GF-D8 (cell line): Measurements from ENCODE around the gene GIPC1.

Experiments
- DNase-seq: peaks from one replicate; lab custom pipeline; 2025; lab: John Stamatoyannopoulos, UW

GIPC1 gene

GRCh38 chr19:14494411-14494810, 1.5 kb downstream of the GIPC1 start:
- DNase-seq = no peak

DNA sequence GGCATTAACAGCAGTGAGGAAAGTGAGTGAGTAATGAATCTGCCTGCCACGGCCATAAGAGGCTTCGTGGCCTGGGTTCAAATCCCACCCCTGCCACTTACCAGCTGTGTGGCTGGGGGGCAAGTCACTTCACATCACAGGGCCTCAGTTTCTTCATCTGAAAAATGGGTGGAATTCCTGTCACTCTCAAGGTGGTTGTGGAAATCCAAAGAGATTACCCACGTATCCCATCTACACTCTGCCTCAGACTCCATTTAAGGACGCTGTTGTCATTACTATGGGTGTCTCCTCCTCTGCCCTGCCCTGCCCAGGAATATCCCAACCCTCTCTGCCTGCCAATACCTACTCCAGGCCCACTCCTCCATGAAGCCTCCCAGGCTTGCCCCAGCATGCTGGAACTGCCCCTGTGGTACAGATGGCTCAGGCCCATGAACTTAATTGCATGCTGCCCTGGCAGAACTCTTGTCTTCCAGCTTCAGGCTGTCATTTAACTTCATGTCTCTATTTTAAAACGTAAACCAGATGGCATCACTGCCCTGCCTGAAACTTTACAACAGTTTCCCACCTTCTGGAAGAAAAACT, 3.1 kb downstream of the GIPC1 start:
- DNase-seq = no peak

- DNase-seq = no peak
These were observed 8.4 kb downstream of the GIPC1 start for GRCh38 chr19:14487370-14488125.

GRCh38 chr19:14482172-14482941, 13.6 kb downstream of the GIPC1 start:
- DNase-seq = no peak

DNA sequence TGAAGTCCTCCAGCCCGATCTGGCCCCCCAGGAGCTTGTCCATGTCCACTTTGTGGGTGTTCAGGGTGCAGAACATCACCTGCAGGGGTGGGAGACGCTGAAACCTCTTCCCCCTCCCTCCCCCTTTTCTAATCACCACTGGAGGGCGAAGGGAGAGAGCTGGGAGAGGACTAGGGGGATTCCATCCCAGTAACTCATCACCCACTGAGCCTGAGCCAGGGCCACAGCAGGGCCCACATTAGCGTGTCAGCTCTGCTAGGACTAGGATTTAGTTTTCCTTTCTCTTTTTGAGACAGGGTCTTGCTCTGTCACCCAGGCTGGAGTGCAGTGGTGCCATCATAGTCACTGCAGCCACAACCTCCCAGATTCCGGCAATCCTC, 15.2 kb downstream of the GIPC1 start:
- no peak for DNase-seq

DNA sequence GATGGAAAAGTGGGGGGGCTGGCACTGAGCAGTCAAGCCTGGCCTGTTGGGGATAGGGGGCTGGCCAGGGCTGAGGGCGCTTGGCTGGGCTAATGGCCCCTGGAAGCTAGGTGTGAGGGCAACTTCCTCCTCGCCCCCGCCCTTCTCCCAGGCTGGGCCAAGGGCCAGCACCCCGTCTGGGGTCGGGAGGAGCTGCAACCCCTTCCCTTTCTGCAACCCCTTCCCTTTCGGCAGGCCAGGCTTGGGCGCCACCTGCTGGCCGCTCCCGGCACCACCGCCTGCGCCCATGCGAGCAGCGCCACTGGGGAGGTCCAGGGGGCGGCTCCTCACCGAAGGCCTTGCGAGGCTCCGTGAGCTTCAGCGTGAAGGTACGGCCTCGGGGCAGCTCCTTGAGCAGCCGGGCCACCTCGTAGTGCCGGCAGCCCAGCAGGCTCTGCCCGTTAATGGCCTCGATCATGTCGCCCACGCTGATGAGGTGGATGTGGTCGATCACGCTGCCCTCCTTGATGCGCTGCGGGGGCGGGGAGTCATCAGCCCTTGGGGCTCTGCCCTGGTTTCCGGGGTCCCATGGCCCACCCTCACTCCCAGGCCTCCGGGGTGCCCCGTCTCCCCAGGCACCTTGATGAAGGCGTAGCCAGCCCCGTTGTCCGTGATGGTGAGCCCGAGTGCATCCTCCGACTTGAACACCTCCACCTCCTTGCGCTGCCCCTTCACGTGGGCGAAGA, 15.8 kb downstream of the GIPC1 start:
- DNase-seq = no peak

GRCh38 chr19:14479309-14479974, 16.5 kb downstream of the GIPC1 start:
- no peak for DNase-seq

GRCh38 chr19:14478113-14478545, 17.8 kb downstream of the GIPC1 start:
- no peak for DNase-seq

DNA sequence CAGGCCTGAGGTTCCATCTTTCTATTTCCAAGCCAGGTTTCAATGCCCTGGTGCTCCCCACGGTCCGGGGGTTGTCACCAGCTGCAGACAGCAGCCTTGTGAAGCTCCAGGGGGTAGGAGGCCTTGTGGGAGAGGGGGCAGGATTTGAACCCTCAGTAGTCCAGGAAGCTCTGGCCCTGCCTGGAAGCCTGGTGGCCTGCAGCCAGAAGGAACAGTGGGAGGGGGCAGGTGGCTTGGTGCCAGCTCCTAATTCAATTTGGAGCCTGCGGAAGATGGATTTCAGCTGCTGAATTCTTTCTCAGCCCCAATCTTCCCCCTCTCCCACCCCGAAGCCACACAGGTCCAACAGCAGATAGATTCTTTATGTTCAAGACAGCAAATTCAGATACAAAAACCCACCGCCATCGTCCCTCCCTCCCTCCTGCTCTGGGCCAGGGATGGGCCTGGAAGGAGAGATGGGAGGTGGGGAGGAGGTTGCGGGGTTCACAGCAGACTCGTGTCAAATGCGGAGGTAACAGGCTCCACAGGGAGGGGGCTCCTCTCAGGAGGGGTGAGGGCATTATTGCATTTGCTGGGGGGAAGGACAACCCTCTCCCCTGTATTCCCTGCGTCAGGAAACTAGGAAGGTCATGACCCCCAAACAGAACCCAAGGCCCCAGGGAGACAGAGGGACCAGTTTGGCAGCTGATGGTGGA, 18.4 kb downstream of the GIPC1 start:
- DNase-seq = no peak

- no peak for DNase-seq
These were observed 19.1 kb downstream of the GIPC1 start for GRCh38 chr19:14476673-14477401.

DNA sequence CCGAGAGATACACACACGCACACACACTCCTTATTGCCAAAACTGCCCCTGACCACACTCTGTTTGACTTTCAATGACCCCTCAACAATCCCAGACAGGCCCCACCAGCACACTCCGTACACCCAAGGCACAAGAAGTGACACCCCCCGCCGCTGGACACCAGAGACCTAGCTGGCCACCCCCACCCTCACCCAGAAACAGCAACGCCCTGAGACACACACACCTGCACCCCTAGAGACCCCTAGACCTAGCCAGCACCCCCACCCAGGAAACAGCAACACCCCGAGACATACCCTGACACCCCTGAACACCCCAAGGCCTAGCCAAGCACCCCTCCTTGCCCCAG, 19.6 kb downstream of the GIPC1 start:
- DNase-seq = no peak

DNA sequence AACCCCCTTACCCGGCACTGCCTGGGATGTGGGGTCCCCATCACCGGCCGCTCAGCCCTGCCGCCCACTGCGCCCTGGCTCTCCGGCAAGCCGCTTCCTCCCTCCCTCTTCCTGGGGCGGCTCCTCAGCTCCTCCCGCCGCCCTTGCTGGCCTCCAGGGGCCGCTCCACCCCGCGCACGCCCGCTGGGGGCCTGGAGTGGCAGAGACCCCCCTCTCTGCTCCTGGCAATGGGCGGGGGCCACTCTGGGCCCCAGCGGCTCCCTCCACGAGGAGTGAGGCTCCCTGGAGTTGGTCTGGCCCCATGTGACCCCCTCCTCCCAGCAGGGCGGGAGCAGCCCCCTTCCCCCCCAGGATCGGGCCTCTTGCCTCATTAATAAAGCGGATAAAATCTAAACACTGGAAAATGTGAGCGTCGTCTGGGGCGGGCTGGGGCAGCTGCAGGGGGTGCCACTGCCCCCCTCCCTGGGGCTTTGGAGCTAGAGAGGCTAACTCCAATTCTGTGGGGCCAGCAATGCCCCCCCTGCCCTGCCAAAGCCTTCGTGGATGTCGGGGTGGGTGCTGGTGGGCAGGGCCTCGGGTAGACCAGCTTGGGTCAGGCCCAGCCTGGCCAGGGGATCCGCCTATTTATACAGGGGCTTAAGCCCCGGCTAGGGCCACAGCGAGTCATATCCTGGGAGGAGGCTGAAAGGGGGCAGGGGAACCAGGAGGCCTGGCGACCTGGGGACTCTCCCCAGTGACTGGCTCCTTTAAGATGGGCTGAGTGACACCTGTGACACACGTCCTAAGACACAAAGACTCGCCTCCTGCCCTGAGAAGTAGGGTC, 20.5 kb downstream of the GIPC1 start, which contains the start of gene PTGER1:
Gene PTGER1 (minus strand): TSS at position 104 of the 823 bp plus-strand sequence. CDS start 1,034 bp downstream, outside the sequence.
- DNase-seq = no peak

DNA sequence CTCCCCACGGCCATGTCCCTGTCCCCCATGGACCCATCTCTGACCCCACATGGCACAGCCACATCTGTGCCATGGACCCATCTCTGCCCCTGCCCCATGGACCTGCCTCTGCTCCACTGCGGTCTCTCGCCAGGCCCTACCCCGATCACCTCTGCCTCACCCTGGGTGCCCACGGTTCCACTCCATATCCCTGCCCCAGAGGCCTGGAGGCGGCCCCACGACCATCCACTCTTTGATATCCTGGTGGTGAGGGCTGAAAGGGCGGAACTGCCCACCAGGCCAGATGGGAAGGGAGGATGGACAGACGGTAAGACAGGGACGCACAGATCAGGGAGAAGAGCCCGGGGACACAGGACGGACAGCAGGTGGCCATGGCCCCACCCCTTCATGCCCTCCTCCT, 21.1 kb downstream of the GIPC1 start:
- no peak for DNase-seq

- no peak for DNase-seq
These were observed 21.8 kb downstream of the GIPC1 start for GRCh38 chr19:14473978-14474578.

DNA sequence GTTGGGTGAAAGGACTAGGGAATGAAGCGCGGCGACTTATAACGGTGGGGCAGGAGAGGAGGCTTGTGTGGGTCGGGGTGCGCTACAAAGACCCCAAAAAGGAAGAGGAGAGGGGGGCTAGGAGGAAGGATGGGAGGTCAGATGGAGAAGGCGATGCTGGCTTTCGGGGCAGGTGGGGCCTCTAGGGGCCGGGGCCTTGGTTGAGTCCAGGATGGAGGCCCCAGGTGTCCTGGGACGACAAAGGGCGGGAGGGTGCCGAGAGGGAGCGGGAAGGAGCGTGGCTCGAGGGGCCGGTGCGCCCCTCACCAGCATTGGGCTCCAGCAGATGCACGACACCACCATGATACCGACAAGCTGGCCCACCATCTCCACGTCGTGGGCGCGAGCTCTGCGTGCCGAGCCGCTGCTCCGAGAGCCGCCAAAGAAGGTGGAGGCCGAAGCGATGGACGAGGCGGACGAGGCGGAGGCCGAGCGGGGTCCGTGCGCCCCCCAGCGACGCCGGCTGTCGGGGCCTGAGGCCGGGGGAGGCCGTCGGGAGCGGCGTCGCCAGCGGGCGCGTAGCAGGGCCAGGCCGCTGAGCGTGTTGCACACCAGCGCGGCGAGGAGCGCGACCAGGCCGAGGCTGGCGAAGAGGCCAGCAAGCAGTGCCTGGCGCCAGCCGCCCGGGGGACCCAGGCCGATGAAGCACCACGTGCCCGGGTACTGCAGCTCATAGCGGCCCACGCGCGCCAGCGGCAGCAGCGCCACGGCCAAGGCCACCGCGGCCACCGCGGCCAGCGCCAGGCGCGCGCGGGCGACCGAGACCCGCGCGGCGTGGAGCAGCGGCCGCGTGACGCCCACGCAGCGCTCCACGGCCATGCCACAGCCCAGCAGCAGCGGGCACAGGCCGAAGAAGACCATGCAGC, 22.6 kb downstream of the GIPC1 start:
- no peak for DNase-seq

DNA sequence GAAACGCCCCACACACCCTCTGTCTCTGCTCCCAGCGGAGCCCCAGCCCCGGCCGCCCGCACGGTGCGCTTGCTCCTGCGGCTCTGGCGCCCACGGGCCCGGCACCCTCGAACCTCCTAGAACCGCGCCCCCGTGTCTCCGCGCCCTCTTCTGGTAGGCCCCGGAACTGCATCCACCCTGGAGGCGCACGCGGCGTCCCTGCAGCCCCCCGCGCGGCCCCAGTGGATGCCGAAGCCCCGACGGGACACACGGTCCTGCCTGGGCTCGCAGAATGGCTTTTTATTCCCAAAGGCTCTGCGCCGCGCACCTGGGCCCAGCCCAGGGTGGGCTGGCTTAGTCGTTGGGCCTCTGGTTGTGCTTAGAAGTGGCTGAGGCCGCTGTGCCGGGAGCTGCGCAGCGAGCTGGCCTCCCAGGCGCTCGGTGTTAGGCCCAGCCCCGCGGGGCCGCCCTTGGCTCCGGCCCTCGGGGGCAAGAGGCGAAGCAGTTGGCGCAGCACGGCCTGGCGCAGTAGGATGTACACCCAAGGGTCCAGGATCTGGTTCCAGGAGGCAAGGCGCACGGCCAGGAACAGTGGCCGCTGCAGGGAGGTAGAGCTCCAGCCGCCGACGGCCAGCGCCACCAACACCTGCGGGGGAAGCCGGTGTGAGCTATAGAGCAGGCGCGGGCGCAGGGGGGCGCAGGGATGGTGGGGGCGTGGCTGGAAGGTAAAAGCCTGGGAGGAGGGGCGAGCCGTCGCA, 23.6 kb downstream of the GIPC1 start:
- peak; percentile 41 for DNase-seq

GRCh38 chr19:14471436-14472187, 24.3 kb downstream of the GIPC1 start:
- no peak for DNase-seq
